Testis (tissue), 2 donors: ENCODE data around the gene DNAJC15.

Experiments used
- POLR2A ChIP-seq: fragments of 450-650 bp; IDR thresholded peaks from one replicate; pipeline ENCODE4 v1.6.1; 2017; ENCODE audit warnings: antibody characterized with exemption, mild to moderate bottlenecking, moderate library complexity
- TF ChIP-seq, protein P1 (sequence below), 3 experiments: fragments of 450-650 bp in 2 of 3; fragments of 200-600 bp in 1 of 3; sonication (generic) in 1 of 3; IDR thresholded peaks; one replicate each; pipeline ENCODE4 v1.5.1; 2016 to 2019; ENCODE audit warnings: antibody characterized with exemption in 3 of 3, mild to moderate bottlenecking in 2 of 3, moderate library complexity in 1 of 3

DNA sequence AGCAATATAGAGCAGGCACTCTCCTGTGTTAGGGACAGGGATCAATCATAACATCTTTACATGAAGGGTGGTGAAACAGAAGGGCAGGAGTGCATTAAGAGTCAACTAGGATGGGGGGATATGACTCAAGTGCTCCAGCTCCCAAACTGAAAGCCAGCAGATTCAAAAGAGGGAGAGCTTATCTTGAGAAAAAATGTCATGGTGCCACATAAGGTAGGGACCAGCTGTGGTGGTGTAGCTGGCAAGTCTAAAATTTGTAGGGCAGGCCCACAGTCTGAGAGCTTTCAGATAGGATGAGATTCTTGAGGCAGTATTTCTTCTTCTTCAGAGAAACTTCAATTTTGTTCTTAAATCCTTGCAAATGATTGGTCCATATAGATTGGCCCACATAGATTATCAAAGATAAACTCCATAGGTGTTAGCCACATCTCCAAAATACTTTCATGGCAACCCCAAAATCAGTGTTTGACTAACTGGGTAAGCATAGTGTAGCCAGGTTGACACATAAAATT, 19.1 kb downstream of the DNAJC15 start:
- TF ChIP-seq, protein P1, sequence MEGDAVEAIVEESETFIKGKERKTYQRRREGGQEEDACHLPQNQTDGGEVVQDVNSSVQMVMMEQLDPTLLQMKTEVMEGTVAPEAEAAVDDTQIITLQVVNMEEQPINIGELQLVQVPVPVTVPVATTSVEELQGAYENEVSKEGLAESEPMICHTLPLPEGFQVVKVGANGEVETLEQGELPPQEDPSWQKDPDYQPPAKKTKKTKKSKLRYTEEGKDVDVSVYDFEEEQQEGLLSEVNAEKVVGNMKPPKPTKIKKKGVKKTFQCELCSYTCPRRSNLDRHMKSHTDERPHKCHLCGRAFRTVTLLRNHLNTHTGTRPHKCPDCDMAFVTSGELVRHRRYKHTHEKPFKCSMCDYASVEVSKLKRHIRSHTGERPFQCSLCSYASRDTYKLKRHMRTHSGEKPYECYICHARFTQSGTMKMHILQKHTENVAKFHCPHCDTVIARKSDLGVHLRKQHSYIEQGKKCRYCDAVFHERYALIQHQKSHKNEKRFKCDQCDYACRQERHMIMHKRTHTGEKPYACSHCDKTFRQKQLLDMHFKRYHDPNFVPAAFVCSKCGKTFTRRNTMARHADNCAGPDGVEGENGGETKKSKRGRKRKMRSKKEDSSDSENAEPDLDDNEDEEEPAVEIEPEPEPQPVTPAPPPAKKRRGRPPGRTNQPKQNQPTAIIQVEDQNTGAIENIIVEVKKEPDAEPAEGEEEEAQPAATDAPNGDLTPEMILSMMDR (IDR thresholded peaks at IDR 0.05): no peak
- no peak for TF ChIP-seq POLR2A
